ENCODE results near the gene CAND2.

DNA sequence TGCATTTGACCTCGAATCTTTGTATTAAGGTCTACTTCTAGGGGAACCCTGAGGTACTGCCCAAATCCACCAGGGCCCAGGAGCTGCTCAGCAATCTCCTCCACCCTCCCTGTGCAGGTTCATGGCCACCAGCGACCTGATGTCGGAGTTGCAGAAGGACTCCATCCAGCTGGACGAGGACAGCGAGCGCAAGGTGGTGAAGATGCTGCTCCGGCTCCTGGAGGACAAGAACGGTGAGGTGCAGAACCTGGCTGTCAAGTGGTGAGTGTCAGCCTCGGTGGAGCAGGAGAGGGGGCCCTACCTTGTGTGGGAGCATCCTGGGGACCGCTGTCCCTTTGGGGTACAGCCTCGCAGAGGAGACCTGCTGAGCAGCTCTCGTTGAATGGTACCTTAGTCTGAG, 6.9 kb downstream of the CAND2 start:
- TF ChIP-seq, protein P1, sequence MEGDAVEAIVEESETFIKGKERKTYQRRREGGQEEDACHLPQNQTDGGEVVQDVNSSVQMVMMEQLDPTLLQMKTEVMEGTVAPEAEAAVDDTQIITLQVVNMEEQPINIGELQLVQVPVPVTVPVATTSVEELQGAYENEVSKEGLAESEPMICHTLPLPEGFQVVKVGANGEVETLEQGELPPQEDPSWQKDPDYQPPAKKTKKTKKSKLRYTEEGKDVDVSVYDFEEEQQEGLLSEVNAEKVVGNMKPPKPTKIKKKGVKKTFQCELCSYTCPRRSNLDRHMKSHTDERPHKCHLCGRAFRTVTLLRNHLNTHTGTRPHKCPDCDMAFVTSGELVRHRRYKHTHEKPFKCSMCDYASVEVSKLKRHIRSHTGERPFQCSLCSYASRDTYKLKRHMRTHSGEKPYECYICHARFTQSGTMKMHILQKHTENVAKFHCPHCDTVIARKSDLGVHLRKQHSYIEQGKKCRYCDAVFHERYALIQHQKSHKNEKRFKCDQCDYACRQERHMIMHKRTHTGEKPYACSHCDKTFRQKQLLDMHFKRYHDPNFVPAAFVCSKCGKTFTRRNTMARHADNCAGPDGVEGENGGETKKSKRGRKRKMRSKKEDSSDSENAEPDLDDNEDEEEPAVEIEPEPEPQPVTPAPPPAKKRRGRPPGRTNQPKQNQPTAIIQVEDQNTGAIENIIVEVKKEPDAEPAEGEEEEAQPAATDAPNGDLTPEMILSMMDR (IDR thresholded peaks at IDR 0.05): no peak
- no peak for TF ChIP-seq POLR2A (IDR thresholded peaks at IDR 0.05)

Data from thyroid gland (tissue), 4 donors.